GM12891 (cell line): ENCODE measurements around the gene VEZT.

Source experiments
- POLR2A ChIP-seq: IDR thresholded peaks from 2 replicates; pipeline ENCODE4 v1.6.1; 2011; ENCODE audit warnings: low read depth, low read length, control low read depth
- POLR2AphosphoS5 ChIP-seq: IDR thresholded peaks from 2 replicates; pipeline ENCODE4 v1.6.1; 2011; ENCODE audit warnings: low read depth, low read length, control low read depth

GRCh38 chr12:95319694-95320331, 102.2 kb downstream of the VEZT start:
- TF ChIP-seq POLR2AphosphoS5 (no peak), POLR2A (no peak)
